ENCODE data around the gene DPP10.
"Not testable (repeated sequence)": the region's sequence is repeated elsewhere in the genome, so short reads cannot be mapped to it uniquely, and the experiment has no call there.

The DPP10 gene

GRCh38 chr2:114517580-114517979 is 75.1 kb downstream of the DPP10 start:
- no peak for DNase-seq

- no peak for DNase-seq
These were observed 76.3 kb downstream of the DPP10 start for GRCh38 chr2:114518738-114519137.

- not testable (repeated sequence) for DNase-seq
These were observed 80.2 kb downstream of the DPP10 start for GRCh38 chr2:114522612-114523011.

- DNase-seq = no peak
These were observed 83.5 kb downstream of the DPP10 start for GRCh38 chr2:114525955-114526354.

GRCh38 chr2:114526841-114527240 is 84.4 kb downstream of the DPP10 start:
- DNase-seq = no peak

DNA sequence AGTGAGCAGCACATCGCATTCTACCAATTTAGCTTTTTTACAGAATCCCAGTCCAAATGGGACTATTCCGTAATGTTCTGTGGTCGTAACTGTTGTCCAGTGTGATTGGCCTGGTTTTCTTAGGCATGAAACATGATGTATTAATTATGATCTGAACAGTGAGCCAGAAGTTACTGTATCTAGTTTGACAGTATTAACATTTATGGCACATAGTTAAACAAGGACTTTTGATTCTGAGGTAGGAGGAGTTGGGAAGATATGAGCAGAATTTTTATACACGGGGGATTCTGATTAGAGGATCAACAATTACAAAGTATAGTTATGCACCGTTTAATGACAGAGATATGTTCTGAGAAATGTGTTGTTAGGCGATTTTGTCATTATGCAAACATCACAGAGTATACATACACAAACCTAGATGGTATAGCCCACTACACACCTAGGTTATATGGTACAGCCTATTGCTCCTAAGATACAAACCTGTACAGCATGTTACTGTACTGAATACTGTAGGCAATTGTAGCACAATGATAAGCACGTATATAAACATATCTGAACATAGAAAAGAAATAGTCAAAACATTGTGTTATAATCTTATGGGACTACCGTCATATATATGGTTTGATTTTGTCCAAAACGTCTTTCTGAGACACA is 85.0 kb downstream of the DPP10 start:
- DNase-seq = no peak

GRCh38 chr2:114534116-114535084 is 92.0 kb downstream of the DPP10 start:
- no peak for DNase-seq

- DNase-seq = no peak
These were observed 95.3 kb downstream of the DPP10 start for GRCh38 chr2:114537777-114538176.

- no peak for DNase-seq
These were observed 100.3 kb downstream of the DPP10 start for GRCh38 chr2:114542695-114543094.

DNA sequence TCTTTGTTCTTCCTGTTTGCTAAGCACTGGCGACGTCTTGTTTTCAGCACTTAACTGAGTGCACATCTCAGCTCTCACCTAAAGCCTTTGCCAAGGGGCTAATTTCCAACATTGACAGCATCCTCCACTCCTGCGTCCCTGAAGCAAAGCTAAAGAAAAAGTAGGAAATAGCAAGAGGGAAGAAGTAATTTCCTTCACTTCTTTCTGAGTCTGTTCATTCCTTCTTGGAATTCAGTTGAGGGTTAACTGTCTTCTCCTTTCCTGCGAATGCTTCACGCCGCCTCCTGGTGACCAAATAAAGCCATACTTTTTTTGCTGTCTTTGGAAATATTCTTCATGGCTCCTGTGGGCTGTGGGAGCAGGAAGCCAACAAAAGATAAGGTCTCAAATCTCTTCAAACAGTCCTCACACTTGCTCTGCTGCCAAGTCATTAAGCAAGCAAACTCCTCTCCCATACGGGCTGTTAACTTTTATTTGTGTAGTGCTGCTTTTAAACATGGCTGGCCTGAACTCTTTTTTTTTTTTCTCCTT is 100.9 kb downstream of the DPP10 start:
- DNase-seq = peak; percentile 69

DNA sequence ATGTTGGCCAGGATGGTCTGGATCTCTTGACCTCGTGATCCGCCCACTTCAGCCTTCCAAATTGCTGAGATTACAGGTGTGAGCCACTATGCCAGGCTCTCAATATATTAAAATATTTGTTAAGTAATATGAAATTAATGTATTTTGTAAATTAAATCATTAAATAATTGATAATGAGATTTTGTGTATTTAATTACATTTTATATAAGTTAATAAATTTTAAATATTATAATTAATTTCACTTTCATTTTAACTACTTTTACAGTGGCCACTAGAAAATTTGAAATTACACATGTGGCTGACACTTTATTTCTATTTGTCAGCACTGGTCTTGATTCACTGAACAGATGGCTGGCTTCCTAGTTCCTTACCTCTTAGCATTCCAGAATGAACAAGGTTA is 102.6 kb downstream of the DPP10 start:
- DNase-seq = no peak

DNA sequence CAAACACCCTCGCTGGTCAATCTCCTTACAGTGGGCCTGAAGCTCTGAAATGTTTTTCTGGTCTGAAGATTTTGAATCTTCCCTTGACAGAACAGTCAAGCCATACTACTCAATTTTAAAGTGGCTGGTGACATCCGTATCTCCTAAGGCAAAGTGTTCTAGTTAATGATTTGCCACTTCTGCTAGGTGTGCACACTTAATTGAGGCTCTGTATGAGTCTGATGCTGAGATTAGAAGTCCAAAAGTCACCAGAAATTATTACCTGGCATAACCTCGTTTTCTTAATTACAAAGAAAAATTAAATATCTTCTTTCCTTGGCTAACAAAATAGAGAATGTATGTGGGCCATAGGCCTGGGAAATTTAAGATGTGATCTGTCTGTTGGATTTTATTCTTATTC is 104.1 kb downstream of the DPP10 start:
- DNase-seq = no peak

- DNase-seq = no peak
These were observed 105.7 kb downstream of the DPP10 start for GRCh38 chr2:114548151-114548550.

- no peak for DNase-seq
These were observed 107.9 kb downstream of the DPP10 start for GRCh38 chr2:114550364-114550763.

DNA sequence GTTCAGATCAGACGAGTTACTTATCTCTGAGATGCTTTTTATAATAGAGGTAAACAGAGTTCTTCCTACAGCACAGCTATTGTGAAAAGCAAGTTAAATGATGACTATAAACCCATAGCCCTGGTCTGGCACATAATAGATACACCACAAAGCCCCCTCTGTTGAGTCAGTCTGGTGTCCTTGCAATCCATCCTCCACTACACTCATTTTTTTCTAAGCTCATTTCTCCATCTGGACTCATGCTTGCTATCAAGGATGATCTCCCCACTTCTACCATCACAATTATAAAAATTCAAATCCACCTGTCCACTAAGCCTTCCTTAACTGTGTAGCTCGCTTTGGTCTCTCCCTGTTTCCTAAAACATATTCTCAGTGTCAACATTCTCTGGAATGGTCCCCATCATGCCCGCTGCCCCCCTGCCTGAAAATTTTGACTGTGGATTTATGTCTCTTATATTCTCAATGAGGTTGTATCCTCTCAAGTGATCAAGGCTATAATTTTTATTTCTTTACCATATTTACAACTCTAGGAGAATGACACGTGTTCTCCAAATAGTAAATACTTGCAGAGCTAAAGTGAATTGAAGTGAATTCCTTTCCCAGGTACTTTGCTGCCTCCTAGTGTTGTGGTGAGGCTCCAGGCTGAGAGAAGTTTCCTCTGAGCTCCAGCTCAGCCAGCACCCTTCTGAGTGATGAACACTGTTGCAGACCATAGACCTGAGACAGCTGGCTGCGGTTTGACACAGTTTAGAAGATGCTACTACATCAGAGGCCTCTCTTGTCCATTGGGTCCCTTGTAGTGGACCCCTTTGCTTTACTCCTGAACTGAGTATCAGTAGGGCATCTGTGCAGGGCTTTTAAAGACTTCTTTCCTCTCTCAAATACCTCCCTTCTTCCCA is 108.7 kb downstream of the DPP10 start:
- peak; percentile 64 for DNase-seq

GRCh38 chr2:114553027-114553426 is 110.6 kb downstream of the DPP10 start:
- DNase-seq = no peak

GRCh38 chr2:114569166-114569565 is 126.7 kb downstream of the DPP10 start:
- no peak for DNase-seq

- DNase-seq = no peak
These were observed 135.2 kb downstream of the DPP10 start for GRCh38 chr2:114577657-114578056.

GRCh38 chr2:114579542-114579941 is 137.1 kb downstream of the DPP10 start:
- DNase-seq = no peak

GRCh38 chr2:114580691-114581090 is 138.2 kb downstream of the DPP10 start:
- DNase-seq = no peak

DNA sequence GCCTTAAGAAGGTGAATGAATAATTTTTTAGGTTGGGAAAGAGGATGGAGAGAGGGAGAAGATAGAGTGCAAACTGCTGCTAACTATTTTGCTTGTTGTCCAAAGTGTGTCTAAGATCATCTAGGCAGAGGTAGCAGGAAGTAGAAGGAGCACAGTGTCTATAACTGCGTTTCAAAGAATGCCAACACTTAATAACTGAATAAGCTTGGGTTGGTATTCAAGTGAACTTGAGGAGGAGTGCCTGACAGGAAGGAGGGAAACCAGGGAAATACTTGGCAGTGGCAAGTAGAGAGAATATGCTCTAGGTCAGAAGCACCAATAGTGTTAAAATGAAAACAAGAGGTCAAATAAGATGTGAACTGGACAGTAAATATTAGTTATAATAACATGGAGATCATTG is 155.9 kb downstream of the DPP10 start:
- DNase-seq = no peak

DNA sequence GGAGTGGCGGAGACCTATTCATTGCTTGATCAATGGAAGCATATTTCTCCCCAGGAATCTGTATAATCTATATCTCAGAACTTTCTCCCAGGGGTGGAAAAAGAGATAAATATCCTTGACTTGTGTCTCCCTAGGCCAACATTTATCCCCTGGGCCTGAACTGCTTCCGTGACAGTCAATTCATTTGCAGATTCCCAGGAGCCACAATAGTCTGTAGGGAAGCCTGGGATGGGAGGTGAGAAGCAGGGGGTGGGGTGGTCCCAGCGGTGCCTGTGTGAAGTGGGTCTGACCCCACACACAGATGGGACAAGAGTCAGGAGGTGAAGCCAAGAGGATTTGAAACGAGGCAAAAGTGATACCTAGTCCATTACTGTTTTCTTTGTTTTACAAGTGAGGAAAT is 166.8 kb downstream of the DPP10 start:
- no peak for DNase-seq

DNA sequence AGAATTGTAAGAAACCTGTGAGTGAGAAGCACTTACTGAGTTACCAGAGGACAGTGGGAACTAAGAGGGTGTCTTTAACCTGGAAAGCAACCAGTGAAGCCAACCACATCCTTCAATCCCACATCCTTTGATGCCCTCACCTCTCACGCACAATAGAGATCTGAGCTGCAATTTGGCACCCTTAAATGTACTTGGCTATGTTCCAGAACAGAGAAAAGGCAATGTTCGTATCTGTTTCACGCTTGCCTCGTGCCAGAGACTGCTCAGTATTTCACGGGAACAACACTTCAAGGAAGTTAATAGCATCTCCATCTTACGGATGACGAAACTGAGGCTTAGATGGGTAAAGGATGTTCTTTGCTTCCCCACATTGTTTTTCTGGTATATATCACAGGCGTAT is 167.4 kb downstream of the DPP10 start:
- DNase-seq = no peak

Measured in right hindlimb (tissue), 1 donor.